HUES48 (cell line): ENCODE results near the gene UBE2O.

Source experiments
- H3K27ac ChIP-seq: one replicate; pipeline ENCODE4 v1.7.0; 2013; ENCODE audit warnings: low read depth, low read length, inconsistent platforms
- H3K27me3 ChIP-seq: 2 replicates; pipeline ENCODE4 v1.6.1; 2013; ENCODE audit warnings: mild to moderate bottlenecking, low read length; ENCODE audit not compliant: control insufficient read depth, insufficient read depth
- H3K36me3 ChIP-seq: 2 replicates; pipeline ENCODE4 v1.6.1; 2013; ENCODE audit warnings: low read length; ENCODE audit not compliant: control insufficient read depth, insufficient read depth
- H3K4me1 ChIP-seq: 2 replicates; pipeline ENCODE4 v1.6.1; 2013; ENCODE audit warnings: mild to moderate bottlenecking, low read length; ENCODE audit not compliant: control insufficient read depth, insufficient read depth
- H3K4me3 ChIP-seq: 2 replicates; pipeline ENCODE4 v1.5.1; 2013; ENCODE audit warnings: mild to moderate bottlenecking, low read depth, low read length
- H3K9ac ChIP-seq: 2 replicates; pipeline ENCODE4 v1.6.1; 2013; ENCODE audit warnings: mild to moderate bottlenecking, low read depth, low read length, moderate library complexity
- H3K9me3 ChIP-seq: 2 replicates; pipeline ENCODE4 v1.6.1; 2013; ENCODE audit warnings: low read length; ENCODE audit not compliant: control insufficient read depth, insufficient read depth

UBE2O gene

GRCh38 chr17:76378548-76379274 is 74.2 kb downstream of the UBE2O start:
- peaks cover 11% of the 10 kb centered on the region for H3K4me1 ChIP-seq
- H3K36me3 ChIP-seq = no peaks in the 10 kb centered on the region
- H3K9ac ChIP-seq = no peak overlapping the region
- H3K27ac ChIP-seq = no peak overlapping the region
- no peaks in the 10 kb centered on the region for H3K9me3 ChIP-seq
- H3K27me3 ChIP-seq = peaks cover 23% of the 10 kb centered on the region
- no peak overlapping the region for H3K4me3 ChIP-seq

DNA sequence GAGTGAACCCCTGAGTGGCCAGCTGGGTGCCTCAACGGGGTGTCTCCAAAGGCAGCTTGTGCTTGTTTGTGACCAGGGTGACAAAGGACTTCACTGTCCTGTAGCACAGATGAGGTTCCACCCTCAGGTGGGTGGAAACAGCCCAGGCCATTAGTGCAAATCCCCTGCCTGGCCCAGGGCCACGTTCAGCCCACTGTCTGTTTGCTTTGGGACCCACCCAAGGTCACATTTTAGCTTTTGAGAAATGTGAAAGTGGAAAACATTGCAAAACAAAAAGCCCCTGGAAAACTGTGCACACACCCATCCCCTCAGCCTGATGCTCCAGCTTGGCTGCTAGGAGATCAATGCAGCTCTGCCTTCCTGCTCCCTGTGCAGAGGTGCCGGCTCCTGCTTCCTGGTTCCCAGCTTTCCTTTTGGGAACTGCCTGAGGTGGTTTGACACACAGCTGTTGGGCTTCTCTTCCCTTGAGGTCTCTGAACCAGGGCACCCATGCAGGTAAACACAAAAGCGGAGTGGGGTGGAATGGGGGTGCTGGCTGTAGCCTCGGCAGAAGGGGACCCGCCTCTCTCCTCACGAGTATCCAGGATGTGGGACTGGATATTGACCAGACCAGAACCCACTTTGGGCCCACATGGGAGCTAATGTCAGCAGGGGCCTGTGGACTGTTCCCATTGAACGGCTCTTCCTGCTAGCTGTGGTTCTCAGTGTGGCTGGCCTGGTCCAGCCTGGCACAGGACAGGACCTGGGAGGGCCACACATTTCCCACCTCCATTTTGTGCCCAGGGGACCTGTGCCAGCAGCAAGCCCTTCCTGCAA is 76.4 kb downstream of the UBE2O start:
- Histone ChIP-seq H3K9me3 (no peaks in the 10 kb centered on the region), H3K4me1 (peaks cover under 1% of the 10 kb centered on the region; the same call in 1 of the 2 replicates), H3K36me3 (no peaks in the 10 kb centered on the region), H3K9ac (no peak overlapping the region), H3K4me3 (no peak overlapping the region), H3K27ac (no peak overlapping the region), H3K27me3 (0 out of 2 replicates have a peak, but pooled peaks cover 3% of the 10 kb centered on the region)

GRCh38 chr17:76371656-76372628 is 81.0 kb downstream of the UBE2O start:
- H3K36me3 ChIP-seq = no peaks in the 10 kb centered on the region
- no peak overlapping the region for H3K4me3 ChIP-seq
- no peak overlapping the region for H3K9ac ChIP-seq
- H3K27ac ChIP-seq = no peak overlapping the region
- no peaks in the 10 kb centered on the region for H3K27me3 ChIP-seq
- H3K4me1 ChIP-seq = no peaks in the 10 kb centered on the region
- H3K9me3 ChIP-seq = no peaks in the 10 kb centered on the region

- H3K27me3 ChIP-seq = no peaks in the 10 kb centered on the region
- H3K4me3 ChIP-seq = no peak overlapping the region
- H3K36me3 ChIP-seq = no peaks in the 10 kb centered on the region
- no peaks in the 10 kb centered on the region; the same call in 1 of the 2 replicates for H3K4me1 ChIP-seq
- no peak overlapping the region for H3K9ac ChIP-seq
- H3K27ac ChIP-seq = no peak overlapping the region
- H3K9me3 ChIP-seq = no peaks in the 10 kb centered on the region
Measured at GRCh38 chr17:76370261-76370993, 82.5 kb downstream of the UBE2O start.

DNA sequence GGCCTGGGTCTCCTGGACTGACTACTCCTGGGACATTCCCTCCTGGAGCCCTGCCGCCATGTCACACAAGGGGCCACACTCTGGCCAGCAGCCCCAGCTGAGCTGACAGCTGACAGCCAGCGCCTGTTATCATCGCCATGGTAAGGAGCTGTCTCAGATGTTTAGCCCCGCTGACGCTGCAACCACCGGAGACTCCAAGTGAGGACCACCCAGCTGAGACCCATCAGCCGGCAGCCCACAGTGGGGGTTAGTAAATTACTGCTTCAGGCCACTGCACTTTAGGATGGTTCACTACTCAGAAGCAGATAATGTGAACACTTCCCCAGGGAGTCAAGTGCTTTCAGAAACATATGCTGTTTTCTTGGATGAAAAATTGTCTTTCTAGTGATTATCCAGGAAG is 83.1 kb downstream of the UBE2O start:
- H3K4me1 ChIP-seq = no peaks in the 10 kb centered on the region; the same call in 1 of the 2 replicates
- H3K27me3 ChIP-seq = no peaks in the 10 kb centered on the region
- H3K27ac ChIP-seq = no peak overlapping the region

GRCh38 chr17:76369379-76369778 is 83.6 kb downstream of the UBE2O start:
- Histone ChIP-seq H3K4me3 (no peak overlapping the region), H3K9ac (no peak overlapping the region), H3K36me3 (no peaks in the 10 kb centered on the region), H3K9me3 (no peaks in the 10 kb centered on the region), H3K27me3 (no peaks in the 10 kb centered on the region), H3K27ac (no peak overlapping the region), H3K4me1 (no peaks in the 10 kb centered on the region; the same call in 1 of the 2 replicates)

More for the DNA sequence above, 83.1 kb downstream of the UBE2O start:
- Histone ChIP-seq H3K9me3 (no peaks in the 10 kb centered on the region), H3K4me3 (no peak overlapping the region), H3K9ac (no peak overlapping the region), H3K36me3 (no peaks in the 10 kb centered on the region)

GRCh38 chr17:76368545-76368944 is 84.4 kb downstream of the UBE2O start:
- no peaks in the 10 kb centered on the region for H3K9me3 ChIP-seq
- H3K27me3 ChIP-seq = no peaks in the 10 kb centered on the region
- no peaks in the 10 kb centered on the region; the same call in 1 of the 2 replicates for H3K4me1 ChIP-seq
- no peak overlapping the region for H3K4me3 ChIP-seq
- H3K27ac ChIP-seq = no peak overlapping the region
- H3K9ac ChIP-seq = no peak overlapping the region
- H3K36me3 ChIP-seq = no peaks in the 10 kb centered on the region

- H3K4me3 ChIP-seq = no peak overlapping the region
- no peaks in the 10 kb centered on the region for H3K9me3 ChIP-seq
- H3K27me3 ChIP-seq = no peaks in the 10 kb centered on the region
- no peaks in the 10 kb centered on the region for H3K36me3 ChIP-seq
- H3K9ac ChIP-seq = no peak overlapping the region
- H3K27ac ChIP-seq = no peak overlapping the region
- H3K4me1 ChIP-seq = no peaks in the 10 kb centered on the region; the same call in 1 of the 2 replicates
Measured at GRCh38 chr17:76367642-76368041, 85.3 kb downstream of the UBE2O start.

DNA sequence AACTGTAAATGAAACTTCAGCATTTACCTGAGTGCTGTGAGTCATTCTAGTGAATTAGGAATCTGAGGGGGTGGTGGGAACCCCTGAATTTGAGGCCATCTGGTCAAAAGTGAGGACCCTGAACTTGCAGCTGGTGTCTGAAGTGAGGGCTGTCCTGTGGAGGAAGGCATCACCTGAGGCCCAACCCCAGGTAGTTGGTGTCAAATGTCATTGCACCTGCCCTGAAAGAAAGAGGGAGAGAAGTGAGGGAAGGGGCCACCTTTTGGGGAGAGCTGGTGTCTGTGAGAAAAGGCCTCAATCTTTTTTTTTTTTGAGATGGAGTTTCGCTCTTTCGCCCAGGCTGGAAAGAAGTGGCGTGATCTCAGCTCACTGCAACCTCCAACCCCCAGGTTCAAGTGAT is 86.7 kb downstream of the UBE2O start:
- no peak overlapping the region for H3K4me3 ChIP-seq
- H3K9me3 ChIP-seq = no peaks in the 10 kb centered on the region
- no peak overlapping the region for H3K27ac ChIP-seq
- H3K27me3 ChIP-seq = no peaks in the 10 kb centered on the region
- H3K4me1 ChIP-seq = no peaks in the 10 kb centered on the region; the same call in 1 of the 2 replicates
- H3K9ac ChIP-seq = no peak overlapping the region
- no peaks in the 10 kb centered on the region for H3K36me3 ChIP-seq
